ENCODE measurements around the gene IP6K1. TPM values are rescaled to one million over a fixed set of nuclear protein-coding genes. Genes with fewer than 3 reads are reported as not detected.

The IP6K1 gene
- polyA plus RNA-seq, 4 donors, result 14.8 to 27.1 (median 18.2) TPM

GRCh38 chr3:49747792-49748480 is 38.4 kb downstream of the IP6K1 start:
- 89 to 91% (median 90%) methylated on average over 13 of the region's 13 CpGs for WGBS, 3 donors
- Histone ChIP-seq H3K4me3 (ENCODE audit: low read depth in 1 of 3, low read length in 3 of 3) (no peak overlapping the region), H3K27me3 (ENCODE audit: control insufficient read depth in 3 of 3, insufficient read depth in 3 of 3, low read length in 3 of 3) (no peaks in the 10 kb centered on the region), H3K4me1 (ENCODE audit: control insufficient read depth in 3 of 3, insufficient read depth in 2 of 3, low read depth in 1 of 3, low read length in 2 of 3) (peaks cover 0 to 4% (median 0%) of the 10 kb centered on the region in 3 donors), H3K9me3 (ENCODE audit: control insufficient read depth in 2 of 2, insufficient read depth in 1 of 2, low read depth in 1 of 2, low read length in 1 of 2) (no peaks in the 10 kb centered on the region), H3K36me3 (ENCODE audit: control insufficient read depth in 3 of 3, insufficient read depth in 2 of 3, low read depth in 1 of 3, low read length in 3 of 3) (peaks cover 3 to 31% (median 5%) of the 10 kb centered on the region in 3 donors), H3K27ac (ENCODE audit: low read depth in 1 of 3, low read length in 2 of 3) (no peak overlapping the region)
- FAIRE-seq (no peak), DNase-seq (no peak)

- Histone ChIP-seq H3K9me3 (ENCODE audit: control insufficient read depth in 2 of 2, insufficient read depth in 1 of 2, low read depth in 1 of 2, low read length in 1 of 2) (no peaks in the 10 kb centered on the region), H3K4me3 (ENCODE audit: low read depth in 1 of 3, low read length in 3 of 3) (no peak overlapping the region), H3K36me3 (ENCODE audit: control insufficient read depth in 3 of 3, insufficient read depth in 2 of 3, low read depth in 1 of 3, low read length in 3 of 3) (peaks cover 3 to 40% (median 5%) of the 10 kb centered on the region in 3 donors), H3K27me3 (ENCODE audit: control insufficient read depth in 3 of 3, insufficient read depth in 3 of 3, low read length in 3 of 3) (no peaks in the 10 kb centered on the region), H3K27ac (ENCODE audit: low read depth in 1 of 3, low read length in 2 of 3) (no peak overlapping the region), H3K4me1 (ENCODE audit: control insufficient read depth in 3 of 3, insufficient read depth in 2 of 3, low read depth in 1 of 3, low read length in 2 of 3) (peaks cover 0 to 4% (median 0%) of the 10 kb centered on the region in 3 donors)
- DNase-seq (no peak), FAIRE-seq (no peak)
- 91 to 97% (median 94%) methylated on average over 2 of the region's 2 CpGs for WGBS, 3 donors
Measured at GRCh38 chr3:49745986-49746385, 40.4 kb downstream of the IP6K1 start.

GRCh38 chr3:49740427-49740826 is 45.9 kb downstream of the IP6K1 start:
- no peak overlapping the region for H3K4me3 ChIP-seq (ENCODE audit: low read depth in 1 of 3, low read length in 3 of 3)
- H3K27ac ChIP-seq (ENCODE audit: low read depth in 1 of 3, low read length in 2 of 3), result no peak overlapping the region
- DNase-seq (no peak), FAIRE-seq (no peak)
- peaks cover 5 to 52% (median 9%) of the 10 kb centered on the region in 3 donors for H3K36me3 ChIP-seq (ENCODE audit: control insufficient read depth in 3 of 3, insufficient read depth in 2 of 3, low read depth in 1 of 3, low read length in 3 of 3)
- no peaks in the 10 kb centered on the region for H3K27me3 ChIP-seq (ENCODE audit: control insufficient read depth in 3 of 3, insufficient read depth in 3 of 3, low read length in 3 of 3)
- no peaks in the 10 kb centered on the region for H3K4me1 ChIP-seq (ENCODE audit: control insufficient read depth in 3 of 3, insufficient read depth in 2 of 3, low read depth in 1 of 3, low read length in 2 of 3)
- H3K9me3 ChIP-seq (ENCODE audit: control insufficient read depth in 2 of 2, insufficient read depth in 1 of 2, low read depth in 1 of 2, low read length in 1 of 2), result no peaks in the 10 kb centered on the region

GRCh38 chr3:49738067-49738713 is 48.2 kb downstream of the IP6K1 start:
- H3K4me1 ChIP-seq (ENCODE audit: control insufficient read depth in 3 of 3, insufficient read depth in 2 of 3, low read depth in 1 of 3, low read length in 2 of 3), result no peaks in the 10 kb centered on the region
- H3K9me3 ChIP-seq (ENCODE audit: control insufficient read depth in 2 of 2, insufficient read depth in 1 of 2, low read depth in 1 of 2, low read length in 1 of 2), result no peaks in the 10 kb centered on the region
- H3K27me3 ChIP-seq (ENCODE audit: control insufficient read depth in 3 of 3, insufficient read depth in 3 of 3, low read length in 3 of 3), result no peaks in the 10 kb centered on the region
- no peak overlapping the region for H3K27ac ChIP-seq (ENCODE audit: low read depth in 1 of 3, low read length in 2 of 3)
- FAIRE-seq, result no peak
- DNase-seq, result no peak
- WGBS, 3 donors, result 93 to 96% (median 95%) methylated on average over 11 of the region's 11 CpGs
- H3K36me3 ChIP-seq (ENCODE audit: control insufficient read depth in 3 of 3, insufficient read depth in 2 of 3, low read depth in 1 of 3, low read length in 3 of 3), result peaks cover 7 to 61% (median 9%) of the 10 kb centered on the region in 3 donors
- H3K4me3 ChIP-seq (ENCODE audit: low read depth in 1 of 3, low read length in 3 of 3), result no peak overlapping the region

- WGBS, 3 donors, result 80 to 93% (median 90%) methylated on average over 6 of the region's 6 CpGs
- H3K36me3 ChIP-seq (ENCODE audit: control insufficient read depth in 3 of 3, insufficient read depth in 2 of 3, low read depth in 1 of 3, low read length in 3 of 3), result peaks cover 17 to 68% (median 19%) of the 10 kb centered on the region in 3 donors
- no peak overlapping the region for H3K27ac ChIP-seq (ENCODE audit: low read depth in 1 of 3, low read length in 2 of 3)
- FAIRE-seq, result no peak
- no peaks in the 10 kb centered on the region for H3K4me1 ChIP-seq (ENCODE audit: control insufficient read depth in 3 of 3, insufficient read depth in 2 of 3, low read depth in 1 of 3, low read length in 2 of 3)
- no peak overlapping the region for H3K4me3 ChIP-seq (ENCODE audit: low read depth in 1 of 3, low read length in 3 of 3)
- no peaks in the 10 kb centered on the region for H3K27me3 ChIP-seq (ENCODE audit: control insufficient read depth in 3 of 3, insufficient read depth in 3 of 3, low read length in 3 of 3)
- no peaks in the 10 kb centered on the region for H3K9me3 ChIP-seq (ENCODE audit: control insufficient read depth in 2 of 2, insufficient read depth in 1 of 2, low read depth in 1 of 2, low read length in 1 of 2)
- peak in 1 of 2 donors; percentile 38 for DNase-seq
Measured at GRCh38 chr3:49734752-49735151, 51.6 kb downstream of the IP6K1 start.

- 94 to 100% (median 98%) methylated on average over 1 of the region's 1 CpG for WGBS, 3 donors
- Histone ChIP-seq H3K27ac (ENCODE audit: low read depth in 1 of 3, low read length in 2 of 3) (no peak overlapping the region), H3K4me3 (ENCODE audit: low read depth in 1 of 3, low read length in 3 of 3) (no peak overlapping the region), H3K27me3 (ENCODE audit: control insufficient read depth in 3 of 3, insufficient read depth in 3 of 3, low read length in 3 of 3) (no peaks in the 10 kb centered on the region), H3K9me3 (ENCODE audit: control insufficient read depth in 2 of 2, insufficient read depth in 1 of 2, low read depth in 1 of 2, low read length in 1 of 2) (no peaks in the 10 kb centered on the region), H3K4me1 (ENCODE audit: control insufficient read depth in 3 of 3, insufficient read depth in 2 of 3, low read depth in 1 of 3, low read length in 2 of 3) (no peaks in the 10 kb centered on the region), H3K36me3 (ENCODE audit: control insufficient read depth in 3 of 3, insufficient read depth in 2 of 3, low read depth in 1 of 3, low read length in 3 of 3) (peaks cover 17 to 70% (median 19%) of the 10 kb centered on the region in 3 donors)
- FAIRE-seq, result no peak
- DNase-seq, result no peak
Measured at GRCh38 chr3:49733551-49733950, 52.8 kb downstream of the IP6K1 start.

- Histone ChIP-seq H3K36me3 (ENCODE audit: control insufficient read depth in 3 of 3, insufficient read depth in 2 of 3, low read depth in 1 of 3, low read length in 3 of 3) (peaks cover 12 to 68% (median 19%) of the 10 kb centered on the region in 3 donors), H3K4me1 (ENCODE audit: control insufficient read depth in 3 of 3, insufficient read depth in 2 of 3, low read depth in 1 of 3, low read length in 2 of 3) (no peaks in the 10 kb centered on the region), H3K4me3 (ENCODE audit: low read depth in 1 of 3, low read length in 3 of 3) (no peak overlapping the region), H3K27me3 (ENCODE audit: control insufficient read depth in 3 of 3, insufficient read depth in 3 of 3, low read length in 3 of 3) (no peaks in the 10 kb centered on the region), H3K9me3 (ENCODE audit: control insufficient read depth in 2 of 2, insufficient read depth in 1 of 2, low read depth in 1 of 2, low read length in 1 of 2) (no peaks in the 10 kb centered on the region), H3K27ac (ENCODE audit: low read depth in 1 of 3, low read length in 2 of 3) (no peak overlapping the region)
- WGBS, 3 donors, result 73 to 87% (median 85%) methylated on average over 11 of the region's 11 CpGs
- FAIRE-seq (no peak), DNase-seq (no peak)
Measured at GRCh38 chr3:49732597-49732996, 53.7 kb downstream of the IP6K1 start.

- H3K36me3 ChIP-seq (ENCODE audit: control insufficient read depth in 3 of 3, insufficient read depth in 2 of 3, low read depth in 1 of 3, low read length in 3 of 3), result peaks cover 13 to 77% (median 16%) of the 10 kb centered on the region in 3 donors
- no peaks in the 10 kb centered on the region for H3K9me3 ChIP-seq (ENCODE audit: control insufficient read depth in 2 of 2, insufficient read depth in 1 of 2, low read depth in 1 of 2, low read length in 1 of 2)
- FAIRE-seq, result no peak
Measured at GRCh38 chr3:49729966-49730609, 56.3 kb downstream of the IP6K1 start.

More at GRCh38 chr3:49729966-49730609, 56.3 kb downstream of the IP6K1 start:
- Histone ChIP-seq H3K27ac (ENCODE audit: low read depth in 1 of 3, low read length in 2 of 3) (no peak overlapping the region), H3K4me3 (ENCODE audit: low read depth in 1 of 3, low read length in 3 of 3) (no peak overlapping the region), H3K4me1 (ENCODE audit: control insufficient read depth in 3 of 3, insufficient read depth in 2 of 3, low read depth in 1 of 3, low read length in 2 of 3) (peaks cover 0 to 2% (median 0%) of the 10 kb centered on the region in 3 donors), H3K27me3 (ENCODE audit: control insufficient read depth in 3 of 3, insufficient read depth in 3 of 3, low read length in 3 of 3) (no peaks in the 10 kb centered on the region)
- 94 to 100% (median 98%) methylated on average over 4 of the region's 4 CpGs for WGBS, 3 donors
- no peak for DNase-seq

All from small intestine (tissue), 7 donors.